ENCODE measurements around the gene SGTA.

SGTA gene

GRCh38 chr19:2731181-2731995, 51.7 kb downstream of the SGTA start:
- Histone ChIP-seq H3K4me1 (ENCODE audit: control insufficient read depth, insufficient read depth, low read length) (no peaks in the 10 kb centered on the region), H3K4me3 (ENCODE audit: low read depth, low read length) (no peak overlapping the region), H3K9me3 (ENCODE audit: control insufficient read depth, insufficient read depth, low read depth, low read length) (no peaks in the 10 kb centered on the region), H3K27ac (ENCODE audit: extremely low read depth, low read depth, low read length) (no peak overlapping the region), H3K36me3 (ENCODE audit: control insufficient read depth in 2 of 2, insufficient read depth in 1 of 2, low read length in 2 of 2) (peaks cover 0 to 39% of the 10 kb centered on the region in 2 experiments; a peak in 1 of 3 replicates)
- CTCF ChIA-PET: no interaction called here
- POLR2A ChIA-PET: no interaction called here
- TF ChIP-seq GLIS1 (tag by site-specific recombination; IDR thresholded peaks at IDR 0.05) (0 out of 2 replicates have a peak, but pooled peaks have one; percentile 4), KLF17 (tag by site-specific recombination; IDR thresholded peaks at IDR 0.05) (no peak), ZNF629 (tag by site-specific recombination; IDR thresholded peaks at IDR 0.05) (no peak), ZNF621 (tag by site-specific recombination; IDR thresholded peaks at IDR 0.05) (no peak), HIC1 (tag by site-specific recombination; IDR thresholded peaks at IDR 0.05) (peak; percentile 46; the same call in 1 of the 2 replicates), ZNF707 (tag by site-specific recombination; IDR thresholded peaks at IDR 0.05) (no peak), ZNF571 (tag by site-specific recombination; IDR thresholded peaks at IDR 0.05) (no peak), ZNF785 (tag by site-specific recombination; IDR thresholded peaks at IDR 0.05) (no peak), SALL2 (tag by site-specific recombination; IDR thresholded peaks at IDR 0.05; ENCODE audit: borderline replicate concordance) (no peak), HOXA7 (CRISPR knock-in tag; IDR thresholded peaks at IDR 0.05; ENCODE audit: borderline replicate concordance) (no peak), ZNF133 (tag by site-specific recombination; IDR thresholded peaks at IDR 0.05) (no peak), ZNF223 (tag by site-specific recombination; IDR thresholded peaks at IDR 0.05) (no peak), KLF16 (tag by site-specific recombination; IDR thresholded peaks at IDR 0.05) (no peak), ZNF266 (tag by site-specific recombination; IDR thresholded peaks at IDR 0.05; ENCODE audit: low read depth) (no peak), ZNF501 (tag by site-specific recombination; IDR thresholded peaks at IDR 0.05) (no peak), ZIC2 (tag by site-specific recombination; IDR thresholded peaks at IDR 0.05) (peak; percentile 58), ZNF776 (tag by site-specific recombination; IDR thresholded peaks at IDR 0.05; ENCODE audit: borderline replicate concordance) (no peak), GLI2 (tag by site-specific recombination; IDR thresholded peaks at IDR 0.05; ENCODE audit: borderline replicate concordance, low read depth) (no peak)

GRCh38 chr19:2729943-2730818, 52.9 kb downstream of the SGTA start:
- Histone ChIP-seq H3K27ac (ENCODE audit: extremely low read depth, low read depth, low read length) (no peak overlapping the region), H3K9me3 (ENCODE audit: control insufficient read depth, insufficient read depth, low read depth, low read length) (no peaks in the 10 kb centered on the region), H3K4me3 (ENCODE audit: low read depth, low read length) (no peak overlapping the region), H3K4me1 (ENCODE audit: control insufficient read depth, insufficient read depth, low read length) (no peaks in the 10 kb centered on the region), H3K36me3 (ENCODE audit: control insufficient read depth in 2 of 2, insufficient read depth in 1 of 2, low read length in 2 of 2) (peaks cover 0 to 27% of the 10 kb centered on the region in 2 experiments; a peak in 1 of 3 replicates)
- CTCF ChIA-PET: no interaction called here
- TF ChIP-seq INSM2 (tag by site-specific recombination; IDR thresholded peaks at IDR 0.05): no peak
- TF ChIP-seq AEBP2 (tag by site-specific recombination; IDR thresholded peaks at IDR 0.05; ENCODE audit: borderline replicate concordance): no peak
- TF ChIP-seq GLIS1 (tag by site-specific recombination; IDR thresholded peaks at IDR 0.05): peak; percentile 61
- POLR2A ChIA-PET: interaction anchor here (0.6 to 1.5 kb wide), 2 partner anchors 10 to 276 kb away, joined by 3 to 5 read pairs; no protein-coding TSS in a partner anchor
